GM23248 (cell line): Measurements from ENCODE around the gene LRMDA. TPM values are rescaled to one million over a fixed set of nuclear protein-coding genes. Genes with fewer than 3 reads are reported as not detected.

Experiments used
- DNase-seq: peaks from one replicate; pipeline ENCODE4 v3.0.0-alpha.2; 2015
- H2AFZ ChIP-seq: fragments of 200-600 bp; sonication (generic); 2 replicates; pipeline ENCODE4 v1.6.1; 2016; ENCODE audit warnings: antibody characterized with exemption
- H3F3A ChIP-seq: fragments of 200-600 bp; sonication (generic); 2 replicates; pipeline ENCODE4 v1.6.1; 2016; ENCODE audit warnings: mild to moderate bottlenecking, antibody characterized with exemption, mixed run types; ENCODE audit not compliant: insufficient read depth
- H3K27ac ChIP-seq: fragments of 200-600 bp; sonication (generic); 2 replicates; pipeline ENCODE4 v1.5.1; 2016; ENCODE audit warnings: mild to moderate bottlenecking
- H3K27me3 ChIP-seq: fragments of 200-600 bp; sonication (generic); replicated peaks from 2 replicates; pipeline ENCODE4 v1.6.1; 2016; ENCODE audit warnings: mild to moderate bottlenecking; ENCODE audit not compliant: insufficient read depth
- H3K36me3 ChIP-seq: fragments of 200-600 bp; sonication (generic); 2 replicates; pipeline ENCODE4 v1.6.1; 2016; ENCODE audit warnings: low read depth, mild to moderate bottlenecking
- H3K4me1 ChIP-seq: fragments of 200-600 bp; sonication (generic); 2 replicates; pipeline ENCODE4 v1.6.1; 2016; ENCODE audit warnings: mild to moderate bottlenecking; ENCODE audit not compliant: insufficient read depth
- H3K4me2 ChIP-seq: fragments of 200-600 bp; sonication (generic); one replicate; pipeline ENCODE4 v1.6.1; 2016; ENCODE audit warnings: mild to moderate bottlenecking; ENCODE audit not compliant: unreplicated experiment
- H3K4me3 ChIP-seq: fragments of 200-600 bp; sonication (generic); 2 replicates; pipeline ENCODE4 v1.5.1; 2016; ENCODE audit warnings: mild to moderate bottlenecking
- H3K79me2 ChIP-seq: fragments of 200-600 bp; sonication (generic); 2 replicates; pipeline ENCODE4 v1.6.1; 2016; ENCODE audit warnings: mild to moderate bottlenecking; ENCODE audit not compliant: insufficient read depth
- H3K9ac ChIP-seq: fragments of 200-600 bp; sonication (generic); 2 replicates; pipeline ENCODE4 v1.6.1; 2016; ENCODE audit warnings: mild to moderate bottlenecking
- H3K9me2 ChIP-seq: fragments of 200-600 bp; sonication (generic); 2 replicates; pipeline ENCODE4 v1.6.1; 2016; ENCODE audit warnings: mixed run types, mild to moderate bottlenecking, moderate library complexity; ENCODE audit not compliant: insufficient read depth
- H3K9me3 ChIP-seq: fragments of 200-600 bp; sonication (generic); one replicate; pipeline ENCODE4 v1.6.1; 2017; ENCODE audit warnings: low read depth
- H4K20me1 ChIP-seq: fragments of 200-600 bp; sonication (generic); 2 replicates; pipeline ENCODE4 v1.6.0; 2016; ENCODE audit not compliant: insufficient read depth
- EZH2 ChIP-seq: fragments of 200-600 bp; sonication (generic); IDR thresholded peaks from 2 replicates; pipeline ENCODE4 v1.6.1; 2018; ENCODE audit warnings: antibody characterized with exemption, mild to moderate bottlenecking; ENCODE audit not compliant: insufficient read depth, poor library complexity, severe bottlenecking
- EZH2phosphoT487 ChIP-seq: fragments of 200-600 bp; sonication (generic); IDR thresholded peaks from 2 replicates; pipeline ENCODE4 v1.6.1; 2018; ENCODE audit warnings: antibody characterized with exemption, moderate library complexity, mild to moderate bottlenecking, low read depth; ENCODE audit not compliant: insufficient read depth
- WGBS, 2 experiments: methylation state at CpG; one replicate each; pipeline ENCODE4 v1.1.6; 2015 to 2017; ENCODE audit warnings: low lambda C conversion rate in 2 of 2, low coverage in 1 of 2; ENCODE audit errors: missing lambda C conversion rate in 2 of 2; 5-methylcytosine and 5-hydroxymethylcytosine counted together
- in situ Hi-C: fragments of 300-500 bp; cut with MboI; formaldehyde crosslinking; loops from 2 replicates; pipeline ENCODE4 v1.15.0; 2020
- polyA plus RNA-seq: library from polyadenylated mRNA; unstranded; fragments of >200 nt; fragmentation: Nextera tagmentation; extraction: Ambion mirVana; gene quantifications from 2 replicates; pipeline ENCODE4 v1.2.1, GENCODE V29; 2016
- total RNA-seq: library from RNA; depleted of rRNA; stranded (reverse); fragments of >200 nt; shearing (Covaris generic); gene quantifications from 2 replicates; pipeline ENCODE4 v1.2.3, GENCODE V29; 2014

The LRMDA gene
- total and polyA plus RNA-seq, 2 experiments from 2014 or later: 2.6 TPM; not detected in 1

DNA sequence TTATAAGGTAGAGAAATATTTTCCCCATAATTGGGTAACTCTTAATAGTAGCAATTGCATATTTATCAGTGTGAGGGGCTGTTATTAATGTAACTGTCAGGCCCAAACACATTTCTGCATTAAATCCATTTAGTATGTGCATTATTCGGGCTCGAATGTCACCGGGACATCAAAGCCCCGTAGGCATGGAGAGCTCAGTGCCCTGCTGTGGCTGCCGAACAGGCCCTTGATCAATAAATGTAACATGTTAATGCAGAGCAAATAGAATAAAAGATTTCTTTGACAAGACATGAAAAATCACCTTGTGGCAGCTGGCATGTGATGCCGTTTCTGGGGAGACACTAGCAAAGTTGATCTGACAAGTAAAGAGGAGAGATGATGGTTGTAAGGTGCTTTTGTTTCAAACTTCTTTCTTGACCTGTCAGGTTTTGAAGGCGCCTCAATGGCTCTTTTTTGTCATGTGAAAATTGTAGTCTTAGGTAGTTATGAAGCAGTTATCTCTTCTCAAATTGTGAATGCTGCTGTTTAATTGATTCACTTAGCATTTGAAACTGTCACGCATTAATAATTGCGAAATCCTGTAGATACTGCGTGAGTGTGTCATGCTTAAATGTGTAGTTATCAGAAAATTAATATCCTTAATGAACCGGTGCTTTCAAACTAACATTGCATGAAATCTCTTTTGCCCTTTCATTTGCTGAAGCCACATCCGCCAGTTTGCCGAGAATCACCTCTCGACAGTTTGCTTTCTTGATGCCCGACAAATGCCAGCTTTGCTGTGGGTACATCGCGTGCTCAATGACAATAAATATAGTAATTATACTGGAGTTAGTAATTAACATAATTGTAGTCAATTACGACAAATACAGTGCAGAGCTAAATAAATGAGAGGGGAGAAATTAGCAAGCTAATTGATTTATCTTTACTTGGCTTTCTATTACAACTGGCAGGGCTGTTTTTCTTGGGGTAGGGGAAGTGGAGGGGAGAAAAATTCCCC is 19.5 kb downstream of the LRMDA start:
- no peaks in the 10 kb centered on the region for H3K4me1 ChIP-seq
- WGBS, 2 experiments: 91% methylated on average over 18 of the region's 18 CpGs
- no peaks in the 10 kb centered on the region for H3K36me3 ChIP-seq
- H3K79me2 ChIP-seq: no peaks in the 10 kb centered on the region
- H4K20me1 ChIP-seq: no peaks in the 10 kb centered on the region
- in situ Hi-C loops: no loop called here
- H3K4me3 ChIP-seq: no peak overlapping the region
- H3K9ac ChIP-seq: no peak overlapping the region
- no peaks in the 10 kb centered on the region for H3K9me3 ChIP-seq
- no peaks in the 10 kb centered on the region for H3K9me2 ChIP-seq
- H3K4me2 ChIP-seq: no peak overlapping the region
- TF ChIP-seq EZH2 (no peak), EZH2phosphoT487 (no peak)
- no peaks in the 10 kb centered on the region for H3F3A ChIP-seq
- DNase-seq: no peak
- no peak overlapping the region for H2AFZ ChIP-seq
- no peaks in the 10 kb centered on the region for H3K27me3 ChIP-seq
- no peak overlapping the region for H3K27ac ChIP-seq

DNA sequence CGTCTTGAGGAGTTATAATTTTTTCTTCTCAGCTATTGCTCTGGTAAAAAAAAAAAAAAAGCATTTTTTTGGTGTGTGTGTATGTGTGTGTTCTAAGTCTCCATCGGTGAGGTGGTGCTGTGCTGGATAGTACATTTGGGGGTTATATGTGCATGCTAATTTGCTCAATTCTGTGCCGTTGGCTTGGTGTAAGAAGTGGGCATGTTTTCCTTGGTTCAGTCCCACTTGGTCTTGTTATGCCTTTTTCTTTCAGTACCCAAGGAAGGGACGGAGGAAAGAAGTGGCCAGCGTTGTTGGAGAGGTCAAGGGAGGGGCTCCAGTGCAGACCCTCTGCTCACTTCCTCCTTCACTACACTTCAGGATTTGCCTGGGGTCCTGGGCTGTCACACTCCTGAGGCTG is 20.4 kb downstream of the LRMDA start:
- Histone ChIP-seq H3K79me2 (no peaks in the 10 kb centered on the region), H3K4me3 (no peak overlapping the region), H2AFZ (no peak overlapping the region), H3F3A (no peaks in the 10 kb centered on the region), H3K27ac (no peak overlapping the region), H3K4me1 (no peaks in the 10 kb centered on the region), H3K9me3 (no peaks in the 10 kb centered on the region), H3K36me3 (no peaks in the 10 kb centered on the region), H3K27me3 (no peaks in the 10 kb centered on the region), H3K4me2 (no peak overlapping the region), H3K9ac (no peak overlapping the region), H3K9me2 (no peaks in the 10 kb centered on the region), H4K20me1 (no peaks in the 10 kb centered on the region)
- in situ Hi-C loops: no loop called here
- DNase-seq: no peak
- 92 to 94% methylated on average over 5 of the region's 5 CpGs for WGBS, 2 experiments
- TF ChIP-seq EZH2phosphoT487: no peak
- TF ChIP-seq EZH2: no peak

DNA sequence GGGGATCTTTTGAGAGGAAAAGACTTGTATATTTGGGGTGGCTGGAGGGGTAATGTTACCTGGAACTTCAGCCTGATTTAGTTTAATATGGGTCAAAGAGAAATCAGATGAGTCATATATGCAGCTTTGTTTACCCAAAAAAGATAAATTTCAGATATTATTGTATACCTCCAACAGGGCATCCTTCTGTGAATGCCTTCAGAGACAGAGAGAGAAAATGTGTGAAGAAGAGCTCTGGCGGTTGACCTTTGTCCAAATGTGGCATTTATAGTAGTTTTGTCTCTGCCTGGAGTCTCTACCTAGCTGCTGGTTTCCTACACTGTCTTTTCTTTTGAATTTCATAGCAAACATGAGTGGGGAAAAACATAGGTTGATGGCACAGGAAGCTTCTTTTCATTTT is 21.6 kb downstream of the LRMDA start:
- H3K9ac ChIP-seq: no peak overlapping the region
- no peaks in the 10 kb centered on the region for H4K20me1 ChIP-seq
- H3K9me2 ChIP-seq: no peaks in the 10 kb centered on the region
- TF ChIP-seq EZH2phosphoT487 (no peak), EZH2 (no peak)
- no peak overlapping the region for H3K4me3 ChIP-seq
- H3K9me3 ChIP-seq: no peaks in the 10 kb centered on the region
- H3K27ac ChIP-seq: no peak overlapping the region
- no peaks in the 10 kb centered on the region for H3K27me3 ChIP-seq
- H3K79me2 ChIP-seq: no peaks in the 10 kb centered on the region
- 82 to 100% methylated on average over 1 of the region's 1 CpG for WGBS, 2 experiments
- in situ Hi-C loops: no loop called here
- no peak overlapping the region for H3K4me2 ChIP-seq
- no peak for DNase-seq
- H3F3A ChIP-seq: no peaks in the 10 kb centered on the region
- no peak overlapping the region for H2AFZ ChIP-seq
- no peaks in the 10 kb centered on the region for H3K36me3 ChIP-seq
- no peaks in the 10 kb centered on the region for H3K4me1 ChIP-seq

DNA sequence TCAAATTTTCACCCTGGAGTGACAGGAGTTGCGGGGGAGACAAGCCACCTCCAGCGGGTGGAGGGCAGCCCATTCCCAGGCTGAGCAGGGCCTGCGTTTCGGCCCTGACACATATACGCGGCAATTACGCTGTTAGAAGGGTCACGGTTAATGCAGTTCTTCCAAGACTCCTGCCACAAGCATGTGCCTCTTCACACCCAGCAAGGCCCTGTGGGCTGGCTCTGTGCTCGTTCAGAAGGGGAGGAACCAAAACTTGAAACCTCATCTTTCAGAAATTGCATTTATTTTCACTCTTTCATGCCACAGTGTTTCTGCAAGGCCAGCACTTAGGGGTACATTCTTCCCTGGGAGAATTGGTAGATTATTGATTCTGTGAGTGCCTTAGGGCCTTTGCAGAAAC is 24.7 kb downstream of the LRMDA start:
- Histone ChIP-seq H3K79me2 (no peaks in the 10 kb centered on the region), H2AFZ (no peak overlapping the region), H3K4me3 (no peak overlapping the region), H4K20me1 (no peaks in the 10 kb centered on the region), H3K36me3 (no peaks in the 10 kb centered on the region), H3K27me3 (no peaks in the 10 kb centered on the region), H3K9me3 (no peaks in the 10 kb centered on the region), H3K4me1 (no peaks in the 10 kb centered on the region), H3K9ac (no peak overlapping the region), H3K27ac (no peak overlapping the region), H3K9me2 (no peaks in the 10 kb centered on the region), H3K4me2 (no peak overlapping the region), H3F3A (no peaks in the 10 kb centered on the region)
- no peak for DNase-seq
- WGBS, 2 experiments: 85 to 88% methylated on average over 9 of the region's 9 CpGs
- no peak for TF ChIP-seq EZH2
- no peak for TF ChIP-seq EZH2phosphoT487
- in situ Hi-C loops: no loop called here
